Activated naive CD4-positive, alpha-beta T cell treated with anti-CD3 and anti-CD28 coated beads, Interleukin-2, amount 10 ng/mL, durations not matched to agents 7 days and 5 days (primary cell): Measurements from ENCODE around the gene NIPA2.

Source experiments
- CTCF ChIA-PET: fragments of 350-600 bp; sonication (Branson Sonifier 250); formaldehyde crosslinking; loops from one replicate; lab custom pipeline; 2021; ENCODE audit warnings: antibody characterized with exemption; lab: Charles Lee
- DNase-seq: peaks from one replicate; pipeline ENCODE4 v3.0.0-alpha.2; 2020
- H3K27ac Mint-ChIP-seq: one replicate; pipeline ENCODE4 v1.8.0; 2021; ENCODE audit warnings: mild to moderate bottlenecking, moderate library complexity, mixed read lengths
- H3K27me3 Mint-ChIP-seq: one replicate; pipeline ENCODE4 v1.8.0; 2021; ENCODE audit warnings: mild to moderate bottlenecking, mixed read lengths
- H3K36me3 Mint-ChIP-seq: one replicate; pipeline ENCODE4 v1.8.0; 2021; ENCODE audit warnings: mixed read lengths
- H3K4me1 Mint-ChIP-seq: one replicate; pipeline ENCODE4 v1.8.0; 2021; ENCODE audit warnings: mixed read lengths
- H3K4me3 Mint-ChIP-seq: one replicate; pipeline ENCODE4 v1.8.0; 2021; ENCODE audit warnings: mild to moderate bottlenecking, moderate library complexity, mixed read lengths
- H3K9me3 Mint-ChIP-seq: one replicate; pipeline ENCODE4 v1.8.0; 2021; ENCODE audit warnings: mixed read lengths

Gene NIPA2

GRCh38 chr15:22912256-22912655, 73.8 kb downstream of the NIPA2 start:
- H3K27ac Mint-ChIP-seq = no peak overlapping the region

GRCh38 chr15:22913646-22914380, 75.3 kb downstream of the NIPA2 start:
- peaks cover under 1% of the 10 kb centered on the region for H3K36me3 Mint-ChIP-seq
- no peaks in the 10 kb centered on the region for H3K4me1 Mint-ChIP-seq
- no peaks in the 10 kb centered on the region for H3K27me3 Mint-ChIP-seq
- H3K9me3 Mint-ChIP-seq = no peaks in the 10 kb centered on the region
- H3K4me3 Mint-ChIP-seq = no peak overlapping the region
- no peak for DNase-seq
- CTCF ChIA-PET = no interaction called here
- no peak overlapping the region for H3K27ac Mint-ChIP-seq

More at GRCh38 chr15:22912256-22912655, 73.8 kb downstream of the NIPA2 start:
- Mint-ChIP-seq H3K4me3 (no peak overlapping the region), H3K36me3 (peaks cover 6% of the 10 kb centered on the region), H3K9me3 (no peaks in the 10 kb centered on the region), H3K27me3 (no peaks in the 10 kb centered on the region), H3K4me1 (no peaks in the 10 kb centered on the region)
- CTCF ChIA-PET = no interaction called here
- no peak for DNase-seq

- Mint-ChIP-seq H3K27ac (no peak overlapping the region), H3K4me3 (no peak overlapping the region), H3K4me1 (no peaks in the 10 kb centered on the region), H3K36me3 (no peaks in the 10 kb centered on the region), H3K9me3 (no peaks in the 10 kb centered on the region), H3K27me3 (no peaks in the 10 kb centered on the region)
- CTCF ChIA-PET = no interaction called here
- no peak for DNase-seq
These were observed 77.5 kb downstream of the NIPA2 start for GRCh38 chr15:22915866-22916515.

- Mint-ChIP-seq H3K27me3 (no peaks in the 10 kb centered on the region), H3K4me3 (no peak overlapping the region), H3K4me1 (no peaks in the 10 kb centered on the region), H3K27ac (no peak overlapping the region), H3K36me3 (no peaks in the 10 kb centered on the region), H3K9me3 (no peaks in the 10 kb centered on the region)
- CTCF ChIA-PET = no interaction called here
- DNase-seq = no peak
These were observed 78.3 kb downstream of the NIPA2 start for GRCh38 chr15:22916606-22917350.

GRCh38 chr15:22917556-22917955, 79.1 kb downstream of the NIPA2 start:
- no peak overlapping the region for H3K27ac Mint-ChIP-seq
- H3K4me3 Mint-ChIP-seq = no peak overlapping the region
- H3K27me3 Mint-ChIP-seq = no peaks in the 10 kb centered on the region
- no peaks in the 10 kb centered on the region for H3K4me1 Mint-ChIP-seq
- CTCF ChIA-PET = interaction anchor here (0.7 kb wide), 1 partner anchor 77 kb away, joined by 3 read pairs; no protein-coding TSS in a partner anchor
- no peak for DNase-seq
- no peaks in the 10 kb centered on the region for H3K9me3 Mint-ChIP-seq
- H3K36me3 Mint-ChIP-seq = no peaks in the 10 kb centered on the region
